ENCODE data around the gene TTF2. TPM values are rescaled to one million over a fixed set of nuclear protein-coding genes. Genes with fewer than 3 reads are reported as not detected.

The TTF2 gene
- total and polyA plus RNA-seq, 2 of the 8 experiments (the other 6 are each of a cell fraction or from before 2014, with no cell fraction given), result 16.9 to 89.6 TPM

- no peak overlapping the region for H2AFZ ChIP-seq (ENCODE audit: low read length)
- DNase-seq (ENCODE audit: low read depth in 1 of 2, low spot score in 2 of 2), result no peak
- H3K36me3 ChIP-seq (ENCODE audit: control insufficient read depth in 2 of 4, insufficient read depth in 4 of 4, low read length in 3 of 4), result no peaks in the 10 kb centered on the region
- no peak overlapping the region for H3K4me3 ChIP-seq (ENCODE audit: extremely low read depth in 1 of 4, insufficient read depth in 2 of 4, low read depth in 3 of 4, low read length in 4 of 4)
- H3K4ac ChIP-seq (replicated peaks; ENCODE audit: insufficient read length, low read depth, low read length), result no peak overlapping the region
- no peaks in the 10 kb centered on the region for H3K9me3 ChIP-seq (ENCODE audit: insufficient read depth in 2 of 2, low read depth in 1 of 2, low read length in 1 of 2)
- no peak for FAIRE-seq
- H3K18ac ChIP-seq (ENCODE audit: extremely low read depth, low read length), result no peak overlapping the region
- no peak overlapping the region for H4K5ac ChIP-seq (ENCODE audit: insufficient read length, low read depth, low read length)
- H3K14ac ChIP-seq (ENCODE audit: insufficient read length), result no peak overlapping the region
- H3K27me3 ChIP-seq (replicated peaks in 1 of 4; ENCODE audit: control insufficient read depth in 3 of 4, extremely low read depth in 1 of 4, insufficient read depth in 3 of 4, low read length in 3 of 4), result no peaks in the 10 kb centered on the region
- CTCF ChIA-PET (ENCODE audit: partially characterized antibody), result interaction anchor here (1.2 to 3.3 kb wide), 2 partner anchors 13 to 142 kb away, joined by 3 to 17 read pairs; no protein-coding TSS in a partner anchor
- H4K91ac ChIP-seq (replicated peaks; ENCODE audit: insufficient read length, low read length), result no peak overlapping the region
- no peak overlapping the region for H2BK120ac ChIP-seq (replicated peaks; ENCODE audit: low read depth, low read length)
- 93% methylated on average over 2 of the region's 2 CpGs; no CpG with 5 or more reads in 1 of the 2 experiments for WGBS, 2 experiments (ENCODE audit: extremely low coverage in 1 of 2, insufficient coverage in 1 of 2, insufficient read length in 1 of 2, insufficient replicate concordance in 2 of 2, low coverage in 1 of 2, low lambda C conversion rate in 2 of 2, missing lambda C conversion rate in 1 of 2)
- no peak overlapping the region for H2BK20ac ChIP-seq (ENCODE audit: low read length)
- no peak overlapping the region for H3K9ac ChIP-seq (replicated peaks in 1 of 4; ENCODE audit: extremely low read depth in 1 of 4, low read depth in 3 of 4, low read length in 3 of 4)
- H4K20me1 ChIP-seq (replicated peaks in 1 of 2; ENCODE audit: control insufficient read depth in 1 of 2, insufficient read depth in 2 of 2, low read length in 2 of 2), result no peaks in the 10 kb centered on the region
- H2BK12ac ChIP-seq (ENCODE audit: low read depth, low read length), result no peak overlapping the region
- H2AK5ac ChIP-seq (ENCODE audit: low read depth, low read length), result no peak overlapping the region
- no peaks in the 10 kb centered on the region for H3K79me1 ChIP-seq (ENCODE audit: low read depth, low read length)
- H3K4me1 ChIP-seq (replicated peaks in 1 of 4; ENCODE audit: control insufficient read depth in 3 of 4, insufficient read depth in 4 of 4, low read length in 3 of 4), result peaks cover 0 to 8% (median under 1%) of the 10 kb centered on the region in 4 experiments; a peak in 4 of 7 replicates
- H2BK15ac ChIP-seq (ENCODE audit: low read length), result no peak overlapping the region
- no peak overlapping the region for H3K23ac ChIP-seq (ENCODE audit: insufficient read length)
- H3K56ac ChIP-seq (replicated peaks; ENCODE audit: insufficient read length, low read depth, low read length), result no peak overlapping the region
- no peak overlapping the region for H4K8ac ChIP-seq (ENCODE audit: extremely low read depth, insufficient read depth, low read length)
- TF ChIP-seq E2F6 (IDR thresholded peaks at IDR 0.05) (no peak), SAP30 (IDR thresholded peaks at IDR 0.05; ENCODE audit: insufficient read depth, insufficient replicate concordance, low read length) (no peak), POU5F1 (IDR thresholded peaks at IDR 0.05; ENCODE audit: low read depth, low read length) (no peak)
- POLR2A ChIA-PET (ENCODE audit: partially characterized antibody), result no interaction called here
- no peak overlapping the region for H3K27ac ChIP-seq (ENCODE audit: low read depth, low read length)
- no peak overlapping the region for H3K4me2 ChIP-seq (ENCODE audit: insufficient read depth in 1 of 2, low read depth in 2 of 2, low read length in 2 of 2)
- no peaks in the 10 kb centered on the region for H3K23me2 ChIP-seq (ENCODE audit: low read depth, low read length)
- H3K79me2 ChIP-seq (ENCODE audit: control insufficient read depth in 1 of 2, insufficient read depth in 2 of 2, low read length in 2 of 2), result no peaks in the 10 kb centered on the region
- no peak overlapping the region for H2BK5ac ChIP-seq (ENCODE audit: low read depth, low read length)
These were observed 82.1 kb downstream of the TTF2 start for GRCh38 chr1:117142200-117142599.
